ENCODE data around the gene PTH1R.

DNA sequence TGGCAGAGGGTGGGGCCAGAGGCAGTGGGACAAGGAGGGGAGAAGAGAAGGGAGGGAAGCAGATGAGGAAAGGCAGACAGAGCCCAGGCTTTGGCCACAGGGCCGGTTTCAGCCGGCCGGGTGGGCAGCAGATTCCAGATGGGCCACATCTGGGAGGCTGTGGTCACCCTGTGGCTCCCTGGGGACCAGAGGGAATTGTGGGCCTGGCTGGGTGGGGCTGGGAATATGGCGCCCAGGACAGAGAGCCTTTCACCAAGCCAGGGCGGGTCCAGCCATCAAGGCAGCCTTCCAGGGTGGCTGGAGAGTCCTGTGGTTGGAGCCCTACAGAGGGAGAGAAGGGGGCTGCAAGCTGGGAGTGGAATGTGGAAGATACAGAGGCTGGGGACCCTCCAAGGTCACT, 18.9 kb downstream of the PTH1R start:
- TF ChIP-seq, protein P1, sequence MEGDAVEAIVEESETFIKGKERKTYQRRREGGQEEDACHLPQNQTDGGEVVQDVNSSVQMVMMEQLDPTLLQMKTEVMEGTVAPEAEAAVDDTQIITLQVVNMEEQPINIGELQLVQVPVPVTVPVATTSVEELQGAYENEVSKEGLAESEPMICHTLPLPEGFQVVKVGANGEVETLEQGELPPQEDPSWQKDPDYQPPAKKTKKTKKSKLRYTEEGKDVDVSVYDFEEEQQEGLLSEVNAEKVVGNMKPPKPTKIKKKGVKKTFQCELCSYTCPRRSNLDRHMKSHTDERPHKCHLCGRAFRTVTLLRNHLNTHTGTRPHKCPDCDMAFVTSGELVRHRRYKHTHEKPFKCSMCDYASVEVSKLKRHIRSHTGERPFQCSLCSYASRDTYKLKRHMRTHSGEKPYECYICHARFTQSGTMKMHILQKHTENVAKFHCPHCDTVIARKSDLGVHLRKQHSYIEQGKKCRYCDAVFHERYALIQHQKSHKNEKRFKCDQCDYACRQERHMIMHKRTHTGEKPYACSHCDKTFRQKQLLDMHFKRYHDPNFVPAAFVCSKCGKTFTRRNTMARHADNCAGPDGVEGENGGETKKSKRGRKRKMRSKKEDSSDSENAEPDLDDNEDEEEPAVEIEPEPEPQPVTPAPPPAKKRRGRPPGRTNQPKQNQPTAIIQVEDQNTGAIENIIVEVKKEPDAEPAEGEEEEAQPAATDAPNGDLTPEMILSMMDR (IDR thresholded peaks at IDR 0.05) = no peak
- TF ChIP-seq POLR2A (IDR thresholded peaks at IDR 0.05) = no peak
